Lower leg skin (tissue), 4 donors: ENCODE results near the gene ANKS1A. TPM values are rescaled to one million over a fixed set of nuclear protein-coding genes. Genes with fewer than 3 reads are reported as not detected.

Source experiments
- DNase-seq, 2 donors: peaks; one replicate each; pipeline ENCODE4 v3.0.0-alpha.2; 2019; ENCODE audit warnings: low spot score in 2 of 2
- H3K4me3 ChIP-seq: fragments of 200-600 bp; sonication (generic); 2 replicates; pipeline ENCODE4 v1.5.1; 2017; ENCODE audit warnings: mild to moderate bottlenecking, low read depth; ENCODE audit not compliant: poor library complexity, severe bottlenecking
- CTCF ChIP-seq, 3 donors: fragments of 450-650 bp; IDR thresholded peaks; one replicate each; pipeline ENCODE4 v1.5.1; 2016; ENCODE audit warnings: antibody characterized with exemption in 3 of 3, mild to moderate bottlenecking in 3 of 3, moderate library complexity in 2 of 3
- POLR2A ChIP-seq, 2 donors: fragments of 450-650 bp; IDR thresholded peaks; one replicate each; pipeline ENCODE4 v1.6.1; 2016 to 2017; ENCODE audit warnings: antibody characterized with exemption in 2 of 2, mild to moderate bottlenecking in 1 of 2, moderate library complexity in 1 of 2
- WGBS, 2 donors: methylation state at CpG; one replicate each; pipeline ENCODE4 v1.1.5; 2018; 5-methylcytosine and 5-hydroxymethylcytosine counted together
- intact Hi-C: fragments of 100-400 bp; cut with DNase I; formaldehyde crosslinking; loops from one replicate; pipeline ENCODE4 v1.15.0; 2023; ENCODE audit warnings: low total_unique reads
- total RNA-seq, 4 donors: library from RNA; depleted of rRNA; stranded (reverse); fragments of >200 nt; gene quantifications; one replicate each; pipeline ENCODE4 v1.1.0, GENCODE V29; 2016

ANKS1A gene
- total RNA-seq, 4 donors from 2014 or later: 22.9 to 27.8 (median 25.3) TPM

- intact Hi-C loops: no loop called here
- H3K4me3 ChIP-seq: no peak overlapping the region
- TF ChIP-seq POLR2A (IDR thresholded peaks at IDR 0.05) (no peak), CTCF (IDR thresholded peaks at IDR 0.05) (no peak)
- DNase-seq: no peak
- WGBS, 2 donors: 54 to 73% methylated on average over 3 of the region's 3 CpGs
These were observed 33.2 kb downstream of the ANKS1A start for GRCh38 chr6:34922177-34922663.

- intact Hi-C loops: no loop called here
- 94% methylated on average over 9 of the region's 9 CpGs for WGBS, 2 donors
- TF ChIP-seq POLR2A (IDR thresholded peaks at IDR 0.05): no peak
- no peak for TF ChIP-seq CTCF (IDR thresholded peaks at IDR 0.05)
- DNase-seq: no peak
- H3K4me3 ChIP-seq: no peak overlapping the region
These were observed 36.0 kb downstream of the ANKS1A start for GRCh38 chr6:34924831-34925625.

GRCh38 chr6:34926655-34927054, 37.6 kb downstream of the ANKS1A start:
- H3K4me3 ChIP-seq: no peak overlapping the region
- intact Hi-C loops: no loop called here
- DNase-seq: no peak
- no peak for TF ChIP-seq CTCF (IDR thresholded peaks at IDR 0.05)
- TF ChIP-seq POLR2A (IDR thresholded peaks at IDR 0.05): no peak

GRCh38 chr6:34928220-34928619, 39.2 kb downstream of the ANKS1A start:
- TF ChIP-seq CTCF (IDR thresholded peaks at IDR 0.05) (no peak), POLR2A (IDR thresholded peaks at IDR 0.05) (no peak)
- H3K4me3 ChIP-seq: no peak overlapping the region
- DNase-seq: no peak
- intact Hi-C loops: no loop called here
- 84 to 98% methylated on average over 3 of the region's 3 CpGs for WGBS, 2 donors

GRCh38 chr6:34928695-34929094, 39.6 kb downstream of the ANKS1A start:
- TF ChIP-seq POLR2A (IDR thresholded peaks at IDR 0.05): no peak
- TF ChIP-seq CTCF (IDR thresholded peaks at IDR 0.05): no peak
- H3K4me3 ChIP-seq: no peak overlapping the region
- no peak for DNase-seq
- intact Hi-C loops: no loop called here
- 86% methylated on average over 1 of the region's 1 CpG for WGBS, 2 donors
